ENCODE results near the gene KCNK18.

The KCNK18 gene

DNA sequence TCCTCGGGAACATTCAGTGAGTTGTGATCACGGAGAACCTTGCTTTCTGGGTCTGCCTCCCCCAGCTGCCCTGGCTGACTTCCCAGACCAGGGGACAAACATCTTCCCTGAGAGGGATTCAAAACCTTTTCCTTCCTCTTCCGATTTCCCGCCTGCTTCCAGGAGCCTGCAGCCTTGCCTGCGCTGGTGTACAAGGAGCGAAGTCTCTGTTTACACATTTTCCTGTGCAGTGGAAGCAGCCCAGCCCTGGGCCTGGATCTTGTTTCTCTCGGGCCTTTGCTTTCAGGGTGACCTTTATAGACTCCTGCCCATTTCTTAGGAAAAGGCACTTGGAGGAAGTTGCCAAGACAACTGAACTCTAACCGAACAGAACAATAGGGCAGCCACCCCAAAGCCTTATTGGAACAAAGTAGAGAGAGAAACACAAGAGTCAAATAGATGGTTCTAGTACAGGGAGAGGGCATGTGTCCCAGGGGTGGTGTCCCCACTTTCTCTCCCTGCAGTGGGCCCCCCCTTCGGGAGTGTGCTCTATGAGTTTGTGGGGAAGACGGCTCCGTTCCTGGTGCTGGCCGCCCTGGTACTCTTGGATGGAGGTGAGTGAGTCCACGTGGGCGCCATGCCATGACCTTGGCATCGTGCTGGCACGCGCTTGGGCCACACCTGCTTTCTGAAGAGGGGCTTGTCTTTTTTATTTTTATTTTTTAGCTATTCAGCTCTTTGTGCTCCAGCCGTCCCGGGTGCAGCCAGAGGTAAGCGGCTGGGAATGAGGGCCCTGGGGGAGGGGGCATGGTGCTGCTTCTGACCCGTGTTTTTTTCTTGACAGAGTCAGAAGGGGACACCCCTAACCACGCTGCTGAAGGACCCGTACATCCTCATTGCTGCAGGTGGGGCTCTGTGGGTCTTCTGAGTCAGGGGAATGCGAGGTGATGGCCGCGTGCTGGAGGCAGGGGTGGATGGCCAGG, 57.8 kb downstream of the KCNK18 start:
- DNase-seq = no peak

DNA sequence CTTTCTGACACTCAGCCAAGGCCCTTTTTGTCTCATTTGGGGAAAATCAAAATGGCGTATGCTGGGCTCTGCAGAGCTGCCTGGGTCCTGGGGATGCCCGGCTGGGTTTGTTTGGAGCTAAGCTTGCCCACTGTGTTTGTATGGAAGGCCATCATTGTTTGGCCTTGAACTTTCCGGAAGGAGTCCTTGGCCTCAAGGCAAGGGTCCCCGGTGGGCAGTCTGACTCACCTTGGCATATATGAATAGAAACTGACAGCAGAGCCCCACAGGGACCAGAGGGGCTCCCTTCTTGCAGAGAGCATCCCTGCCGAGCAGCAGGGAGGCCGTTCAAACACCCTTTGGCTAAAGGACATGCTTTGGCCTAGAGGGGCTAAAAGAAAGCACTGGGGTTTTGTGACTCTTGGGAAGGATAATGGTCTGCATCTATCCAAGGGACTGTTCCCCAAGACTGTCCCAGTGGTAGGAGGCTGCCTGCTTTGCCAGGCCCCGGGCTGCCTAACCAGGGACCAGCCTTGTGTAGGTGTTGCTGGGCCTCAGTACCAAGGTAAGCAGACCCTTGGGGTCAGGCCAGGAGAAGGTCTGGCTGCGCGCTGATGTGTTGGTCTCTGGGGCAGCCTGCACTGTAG, 58.7 kb downstream of the KCNK18 start:
- no peak for DNase-seq

DNA sequence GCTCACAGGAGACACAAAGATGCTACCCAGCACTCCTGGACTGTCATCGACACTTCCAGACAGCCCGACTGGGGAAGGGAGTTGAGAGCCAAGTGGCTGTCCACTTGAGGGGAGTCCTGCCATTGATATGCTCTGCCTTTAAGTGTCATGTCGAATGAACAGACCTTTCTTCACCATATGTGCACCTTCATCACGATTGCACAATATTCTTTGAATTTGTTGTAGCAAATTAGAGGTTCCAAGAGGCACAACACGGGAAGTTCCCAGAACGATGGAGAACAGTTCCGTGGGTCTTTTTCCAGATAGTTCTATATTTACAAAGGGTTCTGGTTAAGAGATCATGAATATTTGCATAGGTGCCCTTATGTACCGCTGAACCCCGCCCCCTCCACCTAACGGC, 59.6 kb downstream of the KCNK18 start:
- DNase-seq = no peak

DNA sequence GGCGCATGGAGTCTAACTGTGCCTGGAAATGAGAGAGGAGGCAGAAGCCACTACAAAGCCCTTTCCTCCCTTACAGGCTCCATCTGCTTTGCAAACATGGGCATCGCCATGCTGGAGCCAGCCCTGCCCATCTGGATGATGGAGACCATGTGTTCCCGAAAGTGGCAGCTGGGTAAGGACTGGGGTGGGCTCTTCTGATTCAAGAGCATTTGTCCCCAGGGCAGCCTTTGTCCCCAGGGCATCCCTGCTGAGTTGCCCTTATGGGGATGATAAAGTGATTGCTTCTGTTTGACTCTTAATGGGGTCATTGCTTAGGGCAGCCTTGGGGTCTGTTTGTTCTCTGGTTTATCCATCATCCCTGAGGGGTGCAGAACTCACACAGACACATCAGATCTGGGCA, 60.4 kb downstream of the KCNK18 start:
- no peak for DNase-seq

DNA sequence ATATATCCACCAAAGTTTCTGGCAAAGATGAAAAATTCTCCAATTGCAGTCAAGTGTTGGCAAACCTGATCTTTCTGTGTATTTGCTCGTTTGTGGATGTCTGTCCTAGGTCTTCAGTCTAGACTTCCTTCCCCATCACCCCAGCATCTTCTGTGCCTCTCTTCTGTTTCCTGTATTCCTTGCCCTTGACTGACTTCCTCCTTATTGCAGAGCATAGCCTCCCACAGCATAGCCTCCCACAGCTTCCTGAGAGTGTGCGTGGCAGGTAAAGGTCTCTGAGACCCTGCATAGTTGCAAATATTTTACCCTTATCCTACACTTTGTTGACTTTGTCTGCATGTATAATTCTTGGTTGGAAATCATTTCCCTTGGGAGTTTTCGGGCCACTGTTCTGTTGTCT, 62.0 kb downstream of the KCNK18 start:
- DNase-seq = no peak
